ENCODE data around the gene ITPRID2. TPM values are rescaled to one million over a fixed set of nuclear protein-coding genes. Genes with fewer than 3 reads are reported as not detected.

ITPRID2 gene
- total and polyA plus RNA-seq, 2 of the 8 experiments (the other 6 are each of a cell fraction or from before 2014, with no cell fraction given) = 1.9 to 12.6 TPM

DNA sequence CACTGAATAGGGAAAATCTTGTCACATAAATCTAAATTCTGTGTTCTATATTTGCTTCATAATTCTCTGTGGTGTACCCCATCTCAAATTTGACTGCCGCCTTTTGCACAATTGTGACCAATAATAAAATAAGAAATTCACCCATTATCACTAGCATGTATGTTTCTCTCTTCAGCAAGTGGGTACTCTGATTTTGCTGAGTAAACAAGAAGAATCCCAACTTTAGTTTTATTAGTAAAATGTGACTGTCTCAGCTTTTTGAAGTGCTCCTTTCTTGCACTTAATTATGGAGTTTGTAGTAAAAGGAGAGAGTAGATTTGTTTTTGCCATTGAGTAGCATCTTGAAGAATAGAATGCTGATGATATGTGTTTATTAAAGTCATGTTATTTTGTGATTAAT lies 16.1 kb downstream of the ITPRID2 start:
- Histone ChIP-seq H3K14ac (ENCODE audit: insufficient read length) (no peak overlapping the region), H3K4me3 (ENCODE audit: extremely low read depth in 1 of 4, insufficient read depth in 2 of 4, low read depth in 3 of 4, low read length in 4 of 4) (no peak overlapping the region), H3K4ac (replicated peaks; ENCODE audit: insufficient read length, low read depth, low read length) (no peak overlapping the region), H2BK15ac (ENCODE audit: low read length) (no peak overlapping the region), H3K4me1 (replicated peaks in 1 of 4; ENCODE audit: control insufficient read depth in 3 of 4, insufficient read depth in 4 of 4, low read length in 3 of 4) (no peaks in the 10 kb centered on the region), H2BK12ac (ENCODE audit: low read depth, low read length) (no peak overlapping the region), H4K91ac (replicated peaks; ENCODE audit: insufficient read length, low read length) (no peak overlapping the region), H4K8ac (ENCODE audit: extremely low read depth, insufficient read depth, low read length) (no peak overlapping the region), H3K9me3 (ENCODE audit: insufficient read depth in 2 of 2, low read depth in 1 of 2, low read length in 1 of 2) (no peaks in the 10 kb centered on the region), H4K5ac (ENCODE audit: insufficient read length, low read depth, low read length) (no peak overlapping the region), H3K23ac (ENCODE audit: insufficient read length) (no peak overlapping the region), H3K79me1 (ENCODE audit: low read depth, low read length) (no peaks in the 10 kb centered on the region), H2AK5ac (ENCODE audit: low read depth, low read length) (no peak overlapping the region), H2BK5ac (ENCODE audit: low read depth, low read length) (no peak overlapping the region), H3K79me2 (ENCODE audit: control insufficient read depth in 1 of 2, insufficient read depth in 2 of 2, low read length in 2 of 2) (no peaks in the 10 kb centered on the region), H3K9ac (replicated peaks in 1 of 4; ENCODE audit: extremely low read depth in 1 of 4, low read depth in 3 of 4, low read length in 3 of 4) (no peak overlapping the region), H3K4me2 (ENCODE audit: insufficient read depth in 1 of 2, low read depth in 2 of 2, low read length in 2 of 2) (no peak overlapping the region), H2AFZ (ENCODE audit: low read length) (no peak overlapping the region), H3K27me3 (replicated peaks in 1 of 4; ENCODE audit: control insufficient read depth in 3 of 4, extremely low read depth in 1 of 4, insufficient read depth in 3 of 4, low read length in 3 of 4) (no peaks in the 10 kb centered on the region), H3K56ac (replicated peaks; ENCODE audit: insufficient read length, low read depth, low read length) (no peak overlapping the region), H3K27ac (ENCODE audit: low read depth, low read length) (no peak overlapping the region), H2BK20ac (ENCODE audit: low read length) (no peak overlapping the region), H3K23me2 (ENCODE audit: low read depth, low read length) (no peaks in the 10 kb centered on the region), H4K20me1 (replicated peaks in 1 of 2; ENCODE audit: control insufficient read depth in 1 of 2, insufficient read depth in 2 of 2, low read length in 2 of 2) (no peaks in the 10 kb centered on the region), H3K18ac (ENCODE audit: extremely low read depth, low read length) (no peak overlapping the region), H3K36me3 (ENCODE audit: control insufficient read depth in 2 of 4, insufficient read depth in 4 of 4, low read length in 3 of 4) (no peaks in the 10 kb centered on the region; a peak in 2 of 8 replicates), H2BK120ac (replicated peaks; ENCODE audit: low read depth, low read length) (no peak overlapping the region)
- CTCF ChIA-PET (ENCODE audit: partially characterized antibody) = interaction anchor here (0.9 to 1.1 kb wide), 2 partner anchors 165 kb away, joined by 3 to 4 read pairs; no protein-coding TSS in a partner anchor
- DNase-seq (ENCODE audit: low read depth in 1 of 2, low spot score in 2 of 2) (no peak), FAIRE-seq (no peak)
- POLR2A ChIA-PET (ENCODE audit: partially characterized antibody) = no interaction called here
- WGBS, 2 experiments (ENCODE audit: extremely low coverage in 1 of 2, insufficient coverage in 1 of 2, insufficient read length in 1 of 2, insufficient replicate concordance in 2 of 2, low coverage in 1 of 2, low lambda C conversion rate in 2 of 2, missing lambda C conversion rate in 1 of 2) = 100% methylated on average over 1 of the region's 1 CpG; no CpG with 5 or more reads in 1 of the 2 experiments
- TF ChIP-seq BACH1 (IDR thresholded peaks at IDR 0.05; ENCODE audit: low read length) = no peak
- TF ChIP-seq RAD21 (IDR thresholded peaks at IDR 0.05 in 1 of 2, conservative IDR thresholded peaks at IDR 0.05 in 1 of 2; ENCODE audit: low read depth in 2 of 2, low read length in 2 of 2) = no peak
- TF ChIP-seq RBBP5 (IDR thresholded peaks at IDR 0.05; ENCODE audit: borderline replicate concordance, low read depth, low read length) = no peak
- no peak for TF ChIP-seq BRCA1 (IDR thresholded peaks at IDR 0.05; ENCODE audit: low read depth, low read length)
- no peak for TF ChIP-seq KDM1A (IDR thresholded peaks at IDR 0.05; ENCODE audit: borderline replicate concordance, low read length)
- no peak for TF ChIP-seq POU5F1 (IDR thresholded peaks at IDR 0.05; ENCODE audit: low read depth, low read length)
- TF ChIP-seq, protein P1, sequence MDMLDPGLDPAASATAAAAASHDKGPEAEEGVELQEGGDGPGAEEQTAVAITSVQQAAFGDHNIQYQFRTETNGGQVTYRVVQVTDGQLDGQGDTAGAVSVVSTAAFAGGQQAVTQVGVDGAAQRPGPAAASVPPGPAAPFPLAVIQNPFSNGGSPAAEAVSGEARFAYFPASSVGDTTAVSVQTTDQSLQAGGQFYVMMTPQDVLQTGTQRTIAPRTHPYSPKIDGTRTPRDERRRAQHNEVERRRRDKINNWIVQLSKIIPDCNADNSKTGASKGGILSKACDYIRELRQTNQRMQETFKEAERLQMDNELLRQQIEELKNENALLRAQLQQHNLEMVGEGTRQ (IDR thresholded peaks at IDR 0.05; ENCODE audit: low read length) = no peak
- TF ChIP-seq SIRT6 (IDR thresholded peaks at IDR 0.05; ENCODE audit: low read length) = no peak
- TF ChIP-seq RNF2 (IDR thresholded peaks at IDR 0.05; ENCODE audit: borderline replicate concordance, low read depth, low read length, missing control alignments, poor library complexity, severe bottlenecking) = no peak
- no peak for TF ChIP-seq KDM5A (IDR thresholded peaks at IDR 0.05; ENCODE audit: low read length)
- TF ChIP-seq SIX5 (IDR thresholded peaks at IDR 0.05; ENCODE audit: low read depth, low read length) = no peak
- TF ChIP-seq, protein P2, sequence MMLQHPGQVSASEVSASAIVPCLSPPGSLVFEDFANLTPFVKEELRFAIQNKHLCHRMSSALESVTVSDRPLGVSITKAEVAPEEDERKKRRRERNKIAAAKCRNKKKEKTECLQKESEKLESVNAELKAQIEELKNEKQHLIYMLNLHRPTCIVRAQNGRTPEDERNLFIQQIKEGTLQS (IDR thresholded peaks at IDR 0.05; ENCODE audit: insufficient read depth, low read depth, low read length) = no peak
- TF ChIP-seq EGR1 (IDR thresholded peaks at IDR 0.05; ENCODE audit: borderline replicate concordance, low read depth, low read length) = no peak

Measured in H1 (cell line).